Astrocyte (in vitro differentiated cells and primary cell): ENCODE data around the gene HMOX1. TPM values are rescaled to one million over a fixed set of nuclear protein-coding genes. Genes with fewer than 3 reads are reported as not detected.

Source experiments
- DNase-seq: peaks from one replicate; pipeline ENCODE4 v3.0.0-alpha.2; 2010; ENCODE audit warnings: low read depth
- FAIRE-seq: peaks from 2 replicates; lab custom pipeline; 2011; peaks lifted over from hg19 to GRCh38; lab: Jason Lieb, UNC
- H2AFZ ChIP-seq: 2 replicates; pipeline ENCODE4 v1.6.0; 2012; ENCODE audit warnings: low read depth, low read length, inconsistent platforms
- H3K27ac ChIP-seq: 2 replicates; pipeline ENCODE4 v1.5.1; 2011; ENCODE audit warnings: low read depth, low read length, inconsistent platforms
- H3K27me3 ChIP-seq: 2 replicates; pipeline ENCODE4 v1.6.0; 2011; ENCODE audit warnings: low read length, inconsistent platforms; ENCODE audit not compliant: insufficient read depth
- H3K36me3 ChIP-seq: 2 replicates; pipeline ENCODE4 v1.5.1; 2011; ENCODE audit warnings: low read length, inconsistent platforms; ENCODE audit not compliant: insufficient read depth
- H3K4me1 ChIP-seq: 2 replicates; pipeline ENCODE4 v1.5.1; 2011; ENCODE audit warnings: low read length, inconsistent platforms; ENCODE audit not compliant: insufficient read depth
- H3K4me2 ChIP-seq: 2 replicates; pipeline ENCODE4 v1.6.0; 2012; ENCODE audit warnings: low read length, inconsistent platforms
- H3K4me3 ChIP-seq: 2 replicates; pipeline ENCODE4 v1.5.1; 2011; ENCODE audit warnings: low read depth, mild to moderate bottlenecking, low read length, inconsistent platforms; ENCODE audit not compliant: insufficient read depth
- H3K79me2 ChIP-seq: 2 replicates; pipeline ENCODE4 v1.6.0; 2012; ENCODE audit warnings: mild to moderate bottlenecking, low read length, inconsistent platforms; ENCODE audit not compliant: insufficient read depth
- H3K9ac ChIP-seq: 2 replicates; pipeline ENCODE4 v1.6.0; 2012; ENCODE audit warnings: mild to moderate bottlenecking, low read length, inconsistent platforms
- H3K9me3 ChIP-seq: 2 replicates; pipeline ENCODE4 v1.5.1; 2012; ENCODE audit warnings: low read depth, mild to moderate bottlenecking, low read length, inconsistent platforms; ENCODE audit not compliant: insufficient read depth
- H4K20me1 ChIP-seq: 2 replicates; pipeline ENCODE4 v1.6.0; 2012; ENCODE audit warnings: low read length, inconsistent platforms; ENCODE audit not compliant: insufficient read depth
- H3K27ac Mint-ChIP-seq: one replicate; pipeline ENCODE4 v1.8.0; 2021; ENCODE audit warnings: mild to moderate bottlenecking, mixed read lengths; ENCODE audit not compliant: unreplicated experiment
- H3K27me3 Mint-ChIP-seq: one replicate; pipeline ENCODE4 v1.8.0; 2021; ENCODE audit warnings: low read depth, mixed read lengths; ENCODE audit not compliant: unreplicated experiment
- H3K36me3 Mint-ChIP-seq: one replicate; pipeline ENCODE4 v1.8.0; 2021; ENCODE audit warnings: low read depth, mixed read lengths; ENCODE audit not compliant: unreplicated experiment
- H3K4me1 Mint-ChIP-seq: one replicate; pipeline ENCODE4 v1.8.0; 2021; ENCODE audit warnings: low read depth, mixed read lengths; ENCODE audit not compliant: unreplicated experiment
- H3K4me3 Mint-ChIP-seq: one replicate; pipeline ENCODE4 v1.8.0; 2021; ENCODE audit warnings: mild to moderate bottlenecking, moderate library complexity, mixed read lengths; ENCODE audit not compliant: unreplicated experiment
- H3K9me3 Mint-ChIP-seq: one replicate; pipeline ENCODE4 v1.8.0; 2021; ENCODE audit warnings: mild to moderate bottlenecking, mixed read lengths; ENCODE audit not compliant: unreplicated experiment
- CTCF ChIP-seq: IDR thresholded peaks from 2 replicates; pipeline ENCODE4 v1.5.1; 2011; ENCODE audit warnings: low read depth, mild to moderate bottlenecking, inconsistent platforms, low read length, moderate library complexity; ENCODE audit not compliant: insufficient read depth
- EZH2 ChIP-seq: IDR thresholded peaks from 2 replicates; pipeline ENCODE4 v1.6.1; 2012; ENCODE audit warnings: mild to moderate bottlenecking, low read length, inconsistent platforms; ENCODE audit not compliant: insufficient read depth
- total RNA-seq: library from RNA; stranded (reverse); gene quantifications from 2 replicates; pipeline ENCODE4 v1.2.1, GENCODE V29; 2021

Gene HMOX1
- total RNA-seq, 1 donor from 2014 or later, result 17.0 TPM

DNA sequence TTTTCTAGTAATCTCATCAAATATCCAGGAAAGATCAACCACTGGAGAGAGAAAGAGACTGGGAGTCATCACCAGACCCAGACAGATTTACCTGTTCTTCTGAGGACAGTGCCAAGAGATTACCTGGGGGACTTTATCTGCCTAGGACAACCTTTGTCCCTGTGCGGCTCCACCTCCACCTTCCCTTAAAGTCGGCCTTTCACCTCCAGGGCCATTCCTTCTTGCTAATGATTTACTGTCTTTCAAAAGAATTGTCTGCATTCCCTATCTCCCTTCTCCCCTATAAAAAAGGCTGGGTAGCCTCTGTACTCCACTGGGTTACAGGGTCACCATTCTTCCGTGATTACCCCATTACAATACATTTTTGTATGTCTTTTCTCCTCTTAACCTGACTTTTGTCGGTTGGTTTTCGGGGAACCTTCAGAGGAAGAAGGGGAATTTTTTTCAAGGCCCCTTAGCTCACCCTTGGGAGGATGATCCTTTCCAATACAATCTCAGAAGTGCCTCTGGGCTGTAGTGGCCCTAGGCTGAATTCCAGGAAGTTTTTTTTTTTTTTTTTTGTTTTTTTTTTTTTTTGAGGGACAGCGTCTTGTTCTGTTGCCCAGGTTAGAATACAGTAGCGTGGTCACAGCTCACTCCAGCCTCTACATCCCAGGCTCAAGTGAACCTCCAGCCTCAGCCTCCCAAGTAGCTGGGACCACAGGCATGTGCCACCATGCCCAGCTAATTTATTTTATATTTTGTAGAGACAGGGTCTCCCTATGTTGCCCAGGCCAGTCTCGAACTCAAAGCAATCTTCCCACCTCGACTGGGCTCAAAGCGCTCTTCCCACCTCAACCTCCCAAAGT lies 1.5 kb upstream of the HMOX1 start:
- DNase-seq, result no peak
- Histone ChIP-seq H4K20me1 (no peaks in the 10 kb centered on the region), H3K9me3 (no peaks in the 10 kb centered on the region), H2AFZ (no peak overlapping the region), H3K27ac (no peak overlapping the region), H3K36me3 (no peaks in the 10 kb centered on the region), H3K9ac (no peak overlapping the region), H3K79me2 (no peaks in the 10 kb centered on the region), H3K4me2 (no peak overlapping the region), H3K27me3 (no peaks in the 10 kb centered on the region), H3K4me1 (peaks cover 28% of the 10 kb centered on the region), H3K4me3 (no peak overlapping the region)
- FAIRE-seq, result no peak
- peak overlapping the region; percentile 53 for H3K27ac Mint-ChIP-seq
- H3K9me3 Mint-ChIP-seq, result no peaks in the 10 kb centered on the region
- TF ChIP-seq EZH2, result no peak
- TF ChIP-seq CTCF, result no peak
- peaks cover 6% of the 10 kb centered on the region for H3K36me3 Mint-ChIP-seq
- no peak overlapping the region for H3K4me3 Mint-ChIP-seq
- H3K4me1 Mint-ChIP-seq, result peaks cover 24% of the 10 kb centered on the region
- H3K27me3 Mint-ChIP-seq, result no peaks in the 10 kb centered on the region

DNA sequence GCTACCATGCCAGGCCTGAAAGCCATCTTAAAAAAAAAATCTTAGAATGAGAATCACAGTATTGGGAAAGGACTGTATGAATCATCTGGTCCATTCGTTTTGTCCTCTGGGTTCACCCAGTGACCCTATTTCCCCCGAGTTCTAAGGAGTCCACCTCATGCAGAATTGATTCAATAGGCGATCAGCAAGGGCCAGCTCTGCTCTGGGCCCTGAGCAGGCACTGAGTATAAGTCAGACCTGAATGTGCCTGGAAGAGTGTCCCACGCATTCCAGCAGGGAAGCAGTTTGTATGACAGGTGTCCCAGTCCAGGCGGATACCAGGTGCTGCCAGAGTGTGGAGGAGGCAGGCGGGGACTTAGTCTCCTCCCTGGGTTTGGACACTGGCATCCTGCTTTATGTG lies 883 bp upstream of the HMOX1 start:
- FAIRE-seq (no peak), DNase-seq (no peak)
- no peak overlapping the region for H3K27ac Mint-ChIP-seq
- Histone ChIP-seq H2AFZ (no peak overlapping the region), H3K79me2 (no peaks in the 10 kb centered on the region), H3K36me3 (no peaks in the 10 kb centered on the region), H3K9ac (no peak overlapping the region), H3K4me1 (peaks cover 27% of the 10 kb centered on the region), H3K27me3 (no peaks in the 10 kb centered on the region), H3K4me2 (no peak overlapping the region), H3K27ac (no peak overlapping the region), H3K9me3 (no peaks in the 10 kb centered on the region), H4K20me1 (no peaks in the 10 kb centered on the region), H3K4me3 (no peak overlapping the region)
- peaks cover 24% of the 10 kb centered on the region for H3K4me1 Mint-ChIP-seq
- peaks cover 6% of the 10 kb centered on the region for H3K36me3 Mint-ChIP-seq
- TF ChIP-seq CTCF (no peak), EZH2 (no peak)
- no peaks in the 10 kb centered on the region for H3K27me3 Mint-ChIP-seq
- no peaks in the 10 kb centered on the region for H3K9me3 Mint-ChIP-seq
- peak overlapping the region; percentile 76 for H3K4me3 Mint-ChIP-seq

DNA sequence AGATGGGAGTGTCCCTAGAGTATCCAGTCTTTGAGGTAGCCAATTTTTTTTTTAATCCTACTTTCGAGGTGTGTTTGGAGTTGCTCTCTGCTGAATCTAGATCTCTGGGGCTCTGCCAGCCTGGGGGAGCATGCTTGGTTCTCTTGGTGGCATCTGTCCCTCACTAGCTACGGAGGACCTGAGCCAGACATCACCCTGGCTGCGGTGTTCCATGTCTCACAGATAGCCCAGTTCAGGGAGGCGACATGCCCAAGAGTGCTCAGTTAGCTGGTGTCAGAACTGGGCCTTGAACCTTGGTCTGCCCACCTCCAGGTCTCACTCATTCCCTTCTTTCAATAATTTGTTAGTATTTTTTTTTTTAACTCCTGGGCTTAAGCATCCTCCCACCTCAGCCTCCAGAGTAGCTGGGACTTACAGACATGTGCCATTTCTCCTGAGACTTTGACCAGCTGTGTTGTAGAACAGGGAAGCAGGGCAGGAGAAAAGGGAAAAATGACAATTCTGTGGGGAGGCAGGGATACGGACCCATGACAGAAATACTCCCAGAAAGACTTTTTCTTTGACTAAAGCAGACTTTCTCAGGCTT lies 621 bp downstream of the HMOX1 start:
- Histone ChIP-seq H3K36me3 (no peaks in the 10 kb centered on the region), H3K27ac (no peak overlapping the region), H3K4me2 (peak overlapping the region; percentile 91), H3K79me2 (no peaks in the 10 kb centered on the region), H3K9me3 (no peaks in the 10 kb centered on the region), H2AFZ (peak overlapping the region; percentile 96), H3K4me1 (peaks cover 19% of the 10 kb centered on the region), H3K27me3 (no peaks in the 10 kb centered on the region), H4K20me1 (no peaks in the 10 kb centered on the region), H3K4me3 (peak overlapping the region; percentile 64), H3K9ac (peak overlapping the region; percentile 81)
- Mint-ChIP-seq H3K9me3 (no peaks in the 10 kb centered on the region), H3K36me3 (peaks cover 6% of the 10 kb centered on the region), H3K4me1 (peaks cover 23% of the 10 kb centered on the region), H3K4me3 (peak overlapping the region; percentile 82), H3K27me3 (no peaks in the 10 kb centered on the region), H3K27ac (peak overlapping the region; percentile 62)
- FAIRE-seq (no peak), DNase-seq (no peak)
- TF ChIP-seq EZH2 (no peak), CTCF (no peak)
